Fibroblast of lung (primary cell): ENCODE data around the gene ZNF385D. TPM values are rescaled to one million over a fixed set of nuclear protein-coding genes. Genes with fewer than 3 reads are reported as not detected.

Source experiments
- DNase-seq, 2 donors: peaks; one replicate each; pipeline versions ENCODE4 v3.0.0 to v3.0.0-alpha.2; 2010; ENCODE audit warnings: low read depth in 2 of 2
- H2AFZ ChIP-seq: 2 replicates; pipeline ENCODE4 v1.5.1; 2012; ENCODE audit warnings: low read length, control low read depth, inconsistent platforms
- H3K27ac ChIP-seq: 2 replicates; pipeline ENCODE4 v1.5.1; 2011; ENCODE audit warnings: low read length, control low read depth; ENCODE audit not compliant: insufficient read depth
- H3K27me3 ChIP-seq: 2 replicates; pipeline ENCODE4 v1.5.1; 2011; ENCODE audit warnings: mild to moderate bottlenecking, low read length; ENCODE audit not compliant: control insufficient read depth, insufficient read depth
- H3K36me3 ChIP-seq: 2 replicates; pipeline ENCODE4 v1.5.1; 2011; ENCODE audit warnings: low read length; ENCODE audit not compliant: control insufficient read depth, insufficient read depth
- H3K4me1 ChIP-seq: 2 replicates; pipeline ENCODE4 v1.5.1; 2011; ENCODE audit warnings: low read length; ENCODE audit not compliant: control insufficient read depth, insufficient read depth; ENCODE audit errors: extremely low read depth
- H3K4me2 ChIP-seq: 2 replicates; pipeline ENCODE4 v1.5.1; 2011; ENCODE audit warnings: low read length, control low read depth; ENCODE audit not compliant: insufficient read depth; ENCODE audit errors: extremely low read depth
- H3K4me3 ChIP-seq, 4 experiments: fragments of 200-600 bp in 1 of 4; sonication (generic) in 1 of 4; replicated peaks in 1 of 4; 2 replicates each; pipeline ENCODE4 v1.5.1; 2011 to 2016; ENCODE audit warnings: low read length in 4 of 4, low read depth in 3 of 4, mild to moderate bottlenecking in 3 of 4, control low read depth in 2 of 4, inconsistent platforms in 1 of 4, mixed read lengths in 1 of 4; ENCODE audit not compliant: insufficient read depth in 1 of 4; ENCODE audit errors: control extremely low read depth in 1 of 4
- H3K79me2 ChIP-seq: 2 replicates; pipeline ENCODE4 v1.5.1; 2012; ENCODE audit warnings: mild to moderate bottlenecking, low read length, inconsistent platforms; ENCODE audit not compliant: control insufficient read depth, insufficient read depth
- H3K9ac ChIP-seq: 2 replicates; pipeline ENCODE4 v1.5.1; 2011; ENCODE audit warnings: mild to moderate bottlenecking, low read length, control low read depth; ENCODE audit not compliant: insufficient read depth
- H3K9me3 ChIP-seq: 2 replicates; pipeline ENCODE4 v1.5.1; 2012; ENCODE audit warnings: low read depth, low read length; ENCODE audit not compliant: control insufficient read depth, insufficient read depth
- H4K20me1 ChIP-seq: 2 replicates; pipeline ENCODE4 v1.5.1; 2011; ENCODE audit warnings: low read length; ENCODE audit not compliant: control insufficient read depth, insufficient read depth; ENCODE audit errors: extremely low read depth
- CTCF ChIP-seq, 2 donors: IDR thresholded peaks in 1 of 2; conservative IDR thresholded peaks in 1 of 2; 1 replicate in 1 of 2; 2 replicates in 1 of 2; pipeline ENCODE4 v1.5.1; 2011 to 2012; ENCODE audit warnings: low read length in 2 of 2, control low read depth in 1 of 2, inconsistent platforms in 1 of 2, low read depth in 1 of 2, mild to moderate bottlenecking in 1 of 2
- EZH2 ChIP-seq: IDR thresholded peaks from 2 replicates; pipeline ENCODE4 v1.5.1; 2012; ENCODE audit warnings: low read length, control low read depth, mild to moderate bottlenecking; ENCODE audit errors: missing control alignments
- polyA plus RNA-seq, 2 donors: library from polyadenylated mRNA; depleted of rRNA in 1 of 2; stranded (reverse) in 1 of 2; unstranded in 1 of 2; fragments of >200 nt; gene quantifications; 2 replicates each; pipeline ENCODE4 v1.2.1, GENCODE V29; 2011 to 2012; ENCODE audit warnings: missing spikeins in 1 of 2
- total RNA-seq: library from RNA; depleted of rRNA; stranded (reverse); fragments of >200 nt; gene quantifications from 2 replicates; pipeline ENCODE4 v1.2.1, GENCODE V29; 2014

The ZNF385D gene
- total and polyA plus RNA-seq, 2 donors (not counting 1 experiment from before 2014, with no cell fraction given): 0.83 to 1.9 TPM

- no peaks in the 10 kb centered on the region for H4K20me1 ChIP-seq
- TF ChIP-seq EZH2: no peak
- no peak for TF ChIP-seq CTCF (conservative IDR thresholded peaks at IDR 0.05 in 1 of 2, IDR thresholded peaks at IDR 0.05 in 1 of 2; ENCODE audit: low read depth in 1 of 2, low read length in 2 of 2)
These were observed 26.8 kb upstream of the ZNF385D start for GRCh38 chr3:21777821-21778220.

GRCh38 chr3:21766002-21766401, 15.0 kb upstream of the ZNF385D start:
- no peak overlapping the region for H3K9ac ChIP-seq
- H2AFZ ChIP-seq: no peak overlapping the region
- H3K27me3 ChIP-seq: no peaks in the 10 kb centered on the region
- no peak for TF ChIP-seq CTCF (conservative IDR thresholded peaks at IDR 0.05 in 1 of 2, IDR thresholded peaks at IDR 0.05 in 1 of 2; ENCODE audit: low read depth in 1 of 2, low read length in 2 of 2)
- TF ChIP-seq EZH2: no peak
- no peaks in the 10 kb centered on the region for H3K36me3 ChIP-seq
- no peak overlapping the region for H3K27ac ChIP-seq
- H3K4me1 ChIP-seq: no peaks in the 10 kb centered on the region
- no peaks in the 10 kb centered on the region for H3K79me2 ChIP-seq
- H3K4me2 ChIP-seq: no peak overlapping the region
- H3K9me3 ChIP-seq: no peaks in the 10 kb centered on the region
- DNase-seq: no peak
- no peak overlapping the region for H3K4me3 ChIP-seq
- no peaks in the 10 kb centered on the region for H4K20me1 ChIP-seq

More at GRCh38 chr3:21777821-21778220, 26.8 kb upstream of the ZNF385D start:
- DNase-seq: no peak
- H3K79me2 ChIP-seq: no peaks in the 10 kb centered on the region
- H2AFZ ChIP-seq: no peak overlapping the region
- H3K27ac ChIP-seq: no peak overlapping the region
- H3K9ac ChIP-seq: no peak overlapping the region
- no peaks in the 10 kb centered on the region for H3K36me3 ChIP-seq
- H3K4me2 ChIP-seq: no peak overlapping the region
- no peak overlapping the region for H3K4me3 ChIP-seq
- no peaks in the 10 kb centered on the region for H3K9me3 ChIP-seq
- H3K4me1 ChIP-seq: no peaks in the 10 kb centered on the region
- H3K27me3 ChIP-seq: no peaks in the 10 kb centered on the region

GRCh38 chr3:21755896-21756295, 4.9 kb upstream of the ZNF385D start:
- no peak for DNase-seq
- Histone ChIP-seq H2AFZ (no peak overlapping the region), H3K4me1 (no peaks in the 10 kb centered on the region), H3K27me3 (no peaks in the 10 kb centered on the region), H4K20me1 (no peaks in the 10 kb centered on the region), H3K9me3 (no peaks in the 10 kb centered on the region), H3K79me2 (no peaks in the 10 kb centered on the region), H3K9ac (no peak overlapping the region), H3K4me3 (no peak overlapping the region), H3K4me2 (no peak overlapping the region), H3K27ac (no peak overlapping the region), H3K36me3 (no peaks in the 10 kb centered on the region)
- TF ChIP-seq EZH2 (no peak), CTCF (conservative IDR thresholded peaks at IDR 0.05 in 1 of 2, IDR thresholded peaks at IDR 0.05 in 1 of 2; ENCODE audit: low read depth in 1 of 2, low read length in 2 of 2) (no peak)
